ENCODE measurements around the gene JUN.

- TF ChIP-seq, protein P1, sequence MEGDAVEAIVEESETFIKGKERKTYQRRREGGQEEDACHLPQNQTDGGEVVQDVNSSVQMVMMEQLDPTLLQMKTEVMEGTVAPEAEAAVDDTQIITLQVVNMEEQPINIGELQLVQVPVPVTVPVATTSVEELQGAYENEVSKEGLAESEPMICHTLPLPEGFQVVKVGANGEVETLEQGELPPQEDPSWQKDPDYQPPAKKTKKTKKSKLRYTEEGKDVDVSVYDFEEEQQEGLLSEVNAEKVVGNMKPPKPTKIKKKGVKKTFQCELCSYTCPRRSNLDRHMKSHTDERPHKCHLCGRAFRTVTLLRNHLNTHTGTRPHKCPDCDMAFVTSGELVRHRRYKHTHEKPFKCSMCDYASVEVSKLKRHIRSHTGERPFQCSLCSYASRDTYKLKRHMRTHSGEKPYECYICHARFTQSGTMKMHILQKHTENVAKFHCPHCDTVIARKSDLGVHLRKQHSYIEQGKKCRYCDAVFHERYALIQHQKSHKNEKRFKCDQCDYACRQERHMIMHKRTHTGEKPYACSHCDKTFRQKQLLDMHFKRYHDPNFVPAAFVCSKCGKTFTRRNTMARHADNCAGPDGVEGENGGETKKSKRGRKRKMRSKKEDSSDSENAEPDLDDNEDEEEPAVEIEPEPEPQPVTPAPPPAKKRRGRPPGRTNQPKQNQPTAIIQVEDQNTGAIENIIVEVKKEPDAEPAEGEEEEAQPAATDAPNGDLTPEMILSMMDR (conservative IDR thresholded peaks at IDR 0.05 in 1 of 2, IDR thresholded peaks at IDR 0.05 in 1 of 2; ENCODE audit: extremely low read depth in 1 of 2, insufficient read depth in 1 of 2, low read depth in 1 of 2, low read length in 2 of 2): no peak
- no peak for TF ChIP-seq EZH2 (IDR thresholded peaks at IDR 0.05; ENCODE audit: borderline replicate concordance, low read length)
These were observed 3.4 kb downstream of the JUN start for GRCh38 chr1:58780411-58780810.
